OCI-LY7 (cell line): ENCODE results near the gene CCR5AS.

Experiments used
- EZH2phosphoT487 ChIP-seq: fragments of 200-600 bp; sonication (generic); IDR thresholded peaks from 2 replicates; pipeline ENCODE4 v1.6.1; 2018; ENCODE audit warnings: low read depth, borderline replicate concordance, mild to moderate bottlenecking, mixed run types, antibody characterized with exemption, low read length, moderate library complexity, mixed read lengths
- TF ChIP-seq, protein P1 (sequence below): fragments of 200-600 bp; sonication (generic); conservative IDR thresholded peaks from 2 replicates; pipeline ENCODE4 v1.5.1; 2014; ENCODE audit warnings: mild to moderate bottlenecking, antibody characterized with exemption, low read length, moderate library complexity, mixed read lengths

DNA sequence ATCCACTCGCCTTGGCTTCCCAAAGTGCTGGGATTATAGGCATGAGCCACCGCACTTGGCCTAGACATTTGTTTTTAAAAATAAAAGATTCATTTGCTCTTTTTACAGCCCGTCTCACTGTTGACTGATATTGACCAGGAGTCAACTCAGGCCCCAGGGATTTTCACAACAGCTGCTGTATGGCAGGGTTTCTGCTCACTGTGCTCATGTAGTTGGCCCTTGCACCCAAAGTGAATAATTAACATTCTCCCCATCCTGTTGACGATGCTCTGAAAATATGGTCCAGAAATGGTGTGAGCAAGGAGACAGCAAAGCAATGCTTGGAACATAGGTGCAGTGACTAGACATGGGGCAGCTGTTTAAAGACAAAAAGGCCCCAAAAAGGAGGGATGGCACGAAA, 39.1 kb downstream of the CCR5AS start:
- TF ChIP-seq, protein P1, sequence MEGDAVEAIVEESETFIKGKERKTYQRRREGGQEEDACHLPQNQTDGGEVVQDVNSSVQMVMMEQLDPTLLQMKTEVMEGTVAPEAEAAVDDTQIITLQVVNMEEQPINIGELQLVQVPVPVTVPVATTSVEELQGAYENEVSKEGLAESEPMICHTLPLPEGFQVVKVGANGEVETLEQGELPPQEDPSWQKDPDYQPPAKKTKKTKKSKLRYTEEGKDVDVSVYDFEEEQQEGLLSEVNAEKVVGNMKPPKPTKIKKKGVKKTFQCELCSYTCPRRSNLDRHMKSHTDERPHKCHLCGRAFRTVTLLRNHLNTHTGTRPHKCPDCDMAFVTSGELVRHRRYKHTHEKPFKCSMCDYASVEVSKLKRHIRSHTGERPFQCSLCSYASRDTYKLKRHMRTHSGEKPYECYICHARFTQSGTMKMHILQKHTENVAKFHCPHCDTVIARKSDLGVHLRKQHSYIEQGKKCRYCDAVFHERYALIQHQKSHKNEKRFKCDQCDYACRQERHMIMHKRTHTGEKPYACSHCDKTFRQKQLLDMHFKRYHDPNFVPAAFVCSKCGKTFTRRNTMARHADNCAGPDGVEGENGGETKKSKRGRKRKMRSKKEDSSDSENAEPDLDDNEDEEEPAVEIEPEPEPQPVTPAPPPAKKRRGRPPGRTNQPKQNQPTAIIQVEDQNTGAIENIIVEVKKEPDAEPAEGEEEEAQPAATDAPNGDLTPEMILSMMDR: no peak
- TF ChIP-seq EZH2phosphoT487: no peak
